ENCODE data around the gene PKD1L1.

The PKD1L1 gene

DNA sequence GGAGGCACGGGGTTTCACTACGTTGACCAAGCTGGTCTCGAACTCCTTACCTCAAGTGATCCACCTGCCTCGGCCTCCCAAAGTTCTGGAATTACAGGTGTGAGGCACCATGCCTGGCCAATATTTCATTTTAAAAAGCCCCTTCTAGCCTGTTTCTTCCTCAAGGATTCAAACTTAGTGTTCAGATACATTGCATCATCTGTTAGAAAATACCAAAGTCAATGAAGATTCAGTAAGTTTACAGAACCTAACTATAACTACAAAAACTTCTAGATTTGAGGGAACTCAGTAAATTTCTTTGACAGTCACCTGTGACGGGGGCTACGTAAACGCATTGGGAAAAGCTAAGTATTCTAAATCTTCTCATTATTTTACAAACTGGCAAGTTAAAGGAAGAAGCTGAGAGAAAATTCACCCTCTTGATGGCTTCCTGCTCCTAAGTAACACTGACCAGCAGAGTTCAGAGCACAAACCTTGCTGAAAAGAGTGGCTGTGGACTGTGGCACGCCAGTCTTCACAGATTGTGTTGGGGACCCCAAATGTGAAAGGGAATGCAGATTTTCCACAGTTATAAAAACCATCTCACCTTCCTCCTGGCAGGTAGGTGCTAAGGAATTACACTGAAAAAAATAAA is 162.2 kb downstream of the PKD1L1 start:
- DNase-seq = no peak

DNA sequence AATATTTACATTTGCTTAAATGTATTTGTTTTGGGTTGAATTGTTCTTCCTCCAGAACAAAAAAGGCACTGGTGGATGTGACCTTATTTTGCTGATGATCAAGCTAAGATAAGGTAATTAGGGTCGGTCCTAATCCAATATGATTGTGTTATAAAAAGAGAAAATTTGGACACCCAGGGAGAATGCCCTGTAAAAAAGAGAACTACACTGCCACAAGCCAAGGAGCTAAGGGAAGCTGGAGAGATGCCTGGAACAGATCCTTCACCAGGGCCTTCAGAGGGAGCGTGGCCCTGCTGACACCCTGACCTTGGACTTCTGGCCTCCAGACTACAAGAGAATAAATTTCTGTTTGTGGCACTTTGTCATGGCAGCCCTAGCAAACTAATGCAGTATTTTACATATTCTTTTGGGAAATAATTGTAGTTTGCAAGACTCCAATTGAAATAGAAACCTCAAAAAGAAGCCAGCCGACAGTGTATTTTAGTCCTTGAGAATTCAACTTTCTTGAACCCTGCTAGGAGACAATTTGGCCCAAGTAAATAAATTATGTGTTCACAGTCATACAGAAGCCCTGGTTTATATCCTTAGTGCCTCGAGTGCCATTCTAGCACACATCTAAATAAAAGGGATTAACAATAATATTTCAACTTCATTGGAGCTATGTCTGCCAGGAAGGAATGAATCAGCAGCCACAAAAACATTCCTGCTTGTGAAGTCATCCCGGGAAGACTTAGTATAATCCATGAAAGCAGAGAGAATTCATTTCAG is 164.6 kb downstream of the PKD1L1 start:
- DNase-seq = no peak

DNA sequence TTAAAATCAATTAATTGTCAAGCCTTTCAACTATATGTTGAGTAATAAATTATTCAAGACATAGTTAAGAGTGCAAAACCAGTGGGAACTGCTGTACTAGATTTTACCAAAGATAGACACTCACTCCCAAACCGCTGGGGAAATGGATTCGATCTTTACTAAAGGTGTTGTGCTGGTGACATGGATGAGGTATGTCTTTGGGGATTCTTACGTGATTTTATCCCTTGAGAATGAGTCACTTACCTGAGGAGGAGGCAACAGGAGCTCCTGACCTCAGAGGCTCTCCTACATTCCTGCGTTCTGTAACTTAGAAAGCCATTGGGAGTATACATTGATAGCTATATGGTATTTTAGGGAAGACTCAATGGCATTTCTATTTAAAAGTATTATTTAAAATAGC is 165.5 kb downstream of the PKD1L1 start:
- DNase-seq = no peak

DNA sequence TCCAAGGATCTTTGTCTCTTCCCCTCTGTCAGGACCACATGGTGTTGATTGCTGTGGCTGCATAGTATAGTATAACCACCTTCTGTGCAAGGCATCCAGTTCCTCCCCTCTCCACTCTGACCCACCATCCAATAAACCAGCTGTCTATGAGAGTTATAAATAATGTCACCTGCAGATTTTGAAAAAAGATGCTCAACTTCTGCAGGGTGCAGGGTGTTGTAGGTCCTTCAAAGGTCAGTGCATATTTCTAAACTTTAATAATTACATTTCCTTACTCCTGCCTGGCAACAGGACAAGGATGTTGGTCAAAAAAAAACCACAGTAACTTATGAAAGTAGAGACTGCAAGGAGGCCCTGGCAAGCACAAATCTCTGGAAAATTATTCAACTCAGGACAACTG is 166.2 kb downstream of the PKD1L1 start:
- DNase-seq = no peak

DNA sequence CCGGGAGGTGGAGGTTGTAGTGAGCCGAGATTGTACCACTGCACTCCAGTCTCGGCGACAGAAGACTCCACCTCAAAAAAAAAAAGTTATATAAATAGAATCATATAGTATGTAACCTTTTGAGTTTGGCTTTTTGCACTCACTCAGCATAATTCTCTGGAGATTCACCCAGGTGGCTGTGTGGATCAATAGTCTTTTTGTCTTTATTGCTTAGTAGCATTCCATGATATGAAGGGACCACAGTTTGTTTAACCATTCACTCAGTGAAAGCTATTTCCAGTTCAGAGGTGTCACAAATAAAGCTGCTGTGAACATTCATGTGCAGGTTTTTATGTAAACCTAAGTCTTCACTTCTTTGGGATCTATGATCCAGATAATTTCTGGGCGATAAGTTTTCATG is 167.7 kb downstream of the PKD1L1 start:
- no peak for DNase-seq

DNA sequence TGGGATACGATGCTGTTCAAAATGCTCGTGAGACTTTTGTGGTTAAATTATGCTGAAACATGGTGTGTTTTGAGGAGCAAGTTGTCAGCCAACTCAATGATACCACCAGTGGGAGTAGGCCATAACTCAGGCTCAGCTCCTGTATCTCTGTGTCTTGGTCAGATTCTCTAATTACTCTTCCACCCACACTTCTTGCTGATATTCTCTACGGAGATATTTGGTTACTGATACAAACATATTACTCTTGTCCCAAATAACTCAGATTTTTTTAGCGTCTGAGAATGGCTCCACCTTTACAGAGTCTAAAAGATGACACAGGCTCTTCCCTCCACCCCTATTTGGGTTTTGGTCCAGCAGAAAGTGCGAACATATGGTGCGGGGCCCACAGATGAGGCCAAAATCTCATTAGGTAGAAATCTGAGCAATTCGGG is 168.9 kb downstream of the PKD1L1 start:
- DNase-seq = no peak

DNA sequence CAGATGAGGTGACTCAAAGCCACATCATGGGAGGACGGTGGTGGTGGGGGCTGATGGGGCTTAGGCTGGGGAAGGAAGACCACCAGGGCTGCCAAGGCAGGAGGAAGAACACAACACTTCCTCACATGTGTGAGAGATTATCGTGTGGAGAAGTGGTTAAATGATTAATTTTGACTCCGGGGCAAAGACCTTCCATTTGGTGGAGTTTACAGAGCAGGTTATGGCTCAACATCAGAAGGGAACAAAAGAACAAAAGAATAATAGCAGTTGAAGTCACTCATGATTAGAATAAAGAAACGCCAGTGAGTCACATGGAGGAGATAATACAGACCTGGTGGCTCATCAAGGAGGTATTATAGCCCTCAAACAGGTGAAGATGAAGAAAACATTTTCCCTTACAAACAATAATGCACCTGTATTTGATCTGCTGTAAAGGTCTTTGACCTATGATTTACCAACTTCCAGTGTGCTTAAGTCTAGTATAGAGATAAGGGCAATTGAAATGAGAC is 170.1 kb downstream of the PKD1L1 start:
- DNase-seq = no peak

DNA sequence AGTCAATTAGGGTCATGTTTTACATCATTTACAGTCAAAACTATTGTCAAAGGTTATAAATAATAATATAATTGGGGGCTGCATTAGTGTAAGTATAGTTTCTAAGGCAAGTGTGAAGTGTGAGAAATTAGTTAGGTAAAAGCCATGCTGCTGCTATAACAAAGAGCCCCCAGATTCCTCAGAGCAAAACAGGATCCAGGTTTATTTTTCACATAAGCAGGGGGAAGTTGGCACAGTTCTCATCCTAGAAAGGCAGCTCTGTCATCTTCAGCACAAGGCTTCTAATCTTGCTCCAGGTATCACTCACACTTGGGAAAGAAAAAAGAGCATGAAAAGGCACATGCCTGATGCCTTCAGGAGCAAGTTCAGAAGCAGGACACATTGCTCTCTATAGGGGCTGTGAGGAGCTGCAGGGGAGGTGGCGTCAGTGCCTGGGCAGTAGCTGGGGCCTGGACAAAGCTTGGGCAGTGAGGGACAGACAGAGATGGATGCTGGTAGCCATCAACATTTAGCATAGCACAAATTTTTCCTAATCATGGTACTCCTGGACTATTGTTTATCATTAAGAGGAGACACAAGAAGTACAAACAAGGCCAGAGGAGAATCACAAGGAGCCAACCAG is 170.6 kb downstream of the PKD1L1 start:
- no peak for DNase-seq

DNA sequence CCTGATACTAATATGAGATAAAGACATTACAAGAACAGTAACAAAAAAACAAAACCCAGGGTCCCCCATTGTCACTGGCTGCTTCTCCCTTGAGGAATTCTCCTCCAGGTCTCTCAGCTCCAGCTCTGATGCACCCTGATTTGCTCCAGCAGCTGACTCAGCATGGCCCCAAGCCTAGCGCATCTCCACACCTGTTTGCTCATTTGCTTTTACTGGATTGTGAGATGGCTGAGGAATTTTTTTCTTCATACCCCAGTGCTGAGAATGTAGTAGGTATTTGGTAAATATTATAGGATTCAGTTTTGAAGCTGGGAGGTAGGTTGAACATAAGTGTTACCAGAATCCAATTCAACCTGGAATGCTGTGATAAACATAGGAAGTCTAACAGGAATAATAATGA is 171.9 kb downstream of the PKD1L1 start:
- no peak for DNase-seq

DNA sequence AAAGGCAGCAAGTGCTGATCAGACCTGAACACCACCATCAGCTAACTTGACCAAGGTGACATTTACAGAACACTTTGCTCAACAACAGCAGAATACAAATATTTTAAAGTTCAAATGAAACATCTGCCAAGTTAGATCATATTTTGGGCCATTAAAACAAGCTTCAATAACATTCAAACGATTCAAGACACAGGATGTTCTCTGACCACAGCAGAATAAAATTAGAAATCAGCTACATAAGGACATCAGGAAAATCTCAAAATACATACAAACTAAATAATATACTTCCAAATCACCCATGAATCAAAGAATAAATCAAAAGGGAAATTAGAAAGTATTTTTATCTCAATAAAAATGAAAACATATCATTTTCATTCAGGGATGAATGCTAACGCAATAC is 173.0 kb downstream of the PKD1L1 start:
- no peak for DNase-seq

DNA sequence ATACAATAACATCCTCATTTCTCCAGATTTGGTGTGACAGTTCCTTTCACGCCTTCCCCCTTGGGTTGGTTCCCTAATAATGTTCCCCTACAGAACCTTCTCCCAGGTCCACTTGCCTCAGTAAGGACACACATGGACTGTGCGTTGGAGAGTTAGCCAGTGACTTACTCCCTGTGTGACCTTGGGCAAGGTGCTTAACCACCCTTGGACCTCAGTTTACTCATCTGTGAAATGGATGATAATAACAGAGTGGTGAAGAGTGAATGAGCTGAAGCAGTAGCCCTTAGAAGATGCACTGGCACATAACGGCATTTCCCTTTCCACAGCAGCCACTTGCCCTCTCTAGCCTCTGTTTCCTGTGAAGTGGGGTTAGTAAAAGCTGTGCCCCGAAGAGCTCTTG is 175.8 kb downstream of the PKD1L1 start:
- no peak for DNase-seq

DNA sequence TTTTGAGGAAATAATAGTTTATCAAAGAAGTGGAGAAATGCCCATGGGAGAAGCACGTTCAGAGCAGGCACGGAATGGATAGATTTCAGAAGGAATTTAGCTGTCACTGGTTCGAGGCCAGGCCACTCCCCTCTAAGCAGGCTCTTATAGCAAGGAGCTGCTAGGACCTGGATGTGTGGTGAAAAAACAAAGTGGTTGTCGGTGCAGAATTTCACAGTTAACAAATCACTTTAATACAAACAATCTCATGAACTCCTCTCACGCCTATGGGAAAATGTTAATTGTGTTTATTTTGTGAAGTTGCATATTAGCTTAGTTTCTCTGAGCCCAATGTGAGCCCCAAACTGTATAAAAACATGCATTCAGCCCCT is 176.3 kb downstream of the PKD1L1 start:
- DNase-seq = no peak

DNA sequence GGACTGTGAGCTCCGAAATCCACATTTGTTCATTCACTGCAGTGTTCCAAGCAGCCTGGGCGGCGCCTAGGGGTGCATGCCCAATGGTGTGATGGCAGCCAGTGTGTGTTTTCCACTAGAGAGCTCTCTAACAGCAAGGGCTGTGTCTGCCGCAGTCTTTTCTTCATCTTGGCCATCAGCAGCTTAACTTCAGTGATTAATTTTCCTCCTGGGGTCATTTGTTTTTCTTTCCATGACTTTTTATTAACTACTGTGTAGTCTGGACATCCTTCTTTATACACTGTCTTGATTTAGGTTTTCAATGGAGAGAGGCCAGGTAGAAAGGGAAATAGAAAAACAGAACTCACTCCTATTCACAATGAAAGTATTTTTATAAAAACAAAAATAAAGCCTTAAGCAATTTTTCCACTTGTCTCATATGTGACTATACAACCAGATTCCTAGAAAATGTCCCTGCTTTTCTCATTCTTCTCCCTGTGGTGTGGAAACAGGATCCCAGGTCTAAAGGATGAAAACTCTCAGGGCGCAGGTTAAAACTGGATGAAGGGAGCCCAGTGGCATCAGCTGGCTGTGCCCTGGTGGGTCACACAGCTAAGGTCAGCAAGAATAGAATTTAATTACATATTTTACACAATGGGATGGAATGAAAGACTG is 176.8 kb downstream of the PKD1L1 start:
- DNase-seq = no peak

DNA sequence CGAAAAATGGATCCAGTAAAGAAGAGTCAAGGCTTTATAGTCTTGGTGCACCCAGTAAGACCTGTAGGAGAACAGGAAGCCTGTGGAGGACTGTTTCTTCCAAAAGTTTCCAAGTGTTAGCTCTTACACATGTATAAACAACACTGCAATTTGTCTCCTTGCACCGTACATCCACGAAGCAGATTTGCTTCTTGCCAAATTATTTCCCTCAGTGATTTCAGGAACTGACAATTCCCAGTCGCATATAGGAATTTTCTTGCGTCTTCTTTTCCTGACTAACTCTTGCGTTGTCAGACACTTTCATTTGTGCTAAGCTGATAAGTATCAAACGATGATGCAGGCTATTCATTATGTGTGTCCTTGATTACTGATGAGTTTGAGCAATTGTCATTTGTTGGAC is 182.1 kb downstream of the PKD1L1 start:
- DNase-seq = no peak

DNA sequence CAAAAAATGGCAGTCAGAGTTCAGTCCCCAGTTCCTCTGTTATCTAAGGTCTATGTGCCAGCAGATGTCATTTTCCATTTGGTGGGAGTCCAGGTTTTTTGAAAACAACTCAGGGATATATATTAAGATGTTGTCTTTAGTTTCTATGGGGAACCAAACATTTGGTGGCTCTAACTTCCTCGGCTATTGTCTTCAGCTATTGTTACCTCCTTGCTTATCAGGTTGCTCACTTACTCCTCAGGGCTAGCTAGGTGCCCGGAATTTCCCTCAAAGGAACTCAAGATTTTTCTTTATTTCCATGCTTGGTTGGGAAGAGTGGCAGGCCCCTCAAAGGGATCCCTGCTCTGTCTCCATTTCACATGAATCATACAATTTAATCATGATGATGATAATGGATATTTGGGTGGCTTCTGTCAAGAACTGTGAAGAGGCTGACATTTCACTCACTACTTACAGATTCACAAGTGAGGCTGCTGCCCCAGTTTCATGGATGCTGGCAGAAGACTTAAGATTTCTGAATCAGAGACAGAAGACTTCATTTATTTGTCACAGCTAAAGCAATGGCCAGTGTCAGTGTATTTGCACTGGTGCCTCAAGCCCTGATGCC is 182.8 kb downstream of the PKD1L1 start:
- no peak for DNase-seq

DNA sequence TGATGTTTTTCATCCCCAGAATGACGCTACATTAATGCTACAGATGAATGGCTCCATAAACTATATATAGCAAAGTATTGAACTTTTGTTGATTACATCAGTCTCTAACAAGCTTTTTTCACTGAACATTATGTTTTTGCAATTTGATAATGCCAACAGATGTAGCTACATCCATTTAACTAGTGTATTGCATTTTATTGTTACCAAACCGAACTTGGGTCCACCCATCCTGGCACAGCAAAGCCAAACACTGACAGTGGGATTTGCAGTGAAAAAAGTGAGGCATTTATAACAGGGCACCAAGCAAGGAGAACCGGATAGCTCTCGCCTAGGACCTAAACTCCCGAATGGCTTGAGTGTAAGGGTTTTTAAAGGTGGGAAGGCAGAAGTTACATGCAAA is 183.5 kb downstream of the PKD1L1 start:
- no peak for DNase-seq

DNA sequence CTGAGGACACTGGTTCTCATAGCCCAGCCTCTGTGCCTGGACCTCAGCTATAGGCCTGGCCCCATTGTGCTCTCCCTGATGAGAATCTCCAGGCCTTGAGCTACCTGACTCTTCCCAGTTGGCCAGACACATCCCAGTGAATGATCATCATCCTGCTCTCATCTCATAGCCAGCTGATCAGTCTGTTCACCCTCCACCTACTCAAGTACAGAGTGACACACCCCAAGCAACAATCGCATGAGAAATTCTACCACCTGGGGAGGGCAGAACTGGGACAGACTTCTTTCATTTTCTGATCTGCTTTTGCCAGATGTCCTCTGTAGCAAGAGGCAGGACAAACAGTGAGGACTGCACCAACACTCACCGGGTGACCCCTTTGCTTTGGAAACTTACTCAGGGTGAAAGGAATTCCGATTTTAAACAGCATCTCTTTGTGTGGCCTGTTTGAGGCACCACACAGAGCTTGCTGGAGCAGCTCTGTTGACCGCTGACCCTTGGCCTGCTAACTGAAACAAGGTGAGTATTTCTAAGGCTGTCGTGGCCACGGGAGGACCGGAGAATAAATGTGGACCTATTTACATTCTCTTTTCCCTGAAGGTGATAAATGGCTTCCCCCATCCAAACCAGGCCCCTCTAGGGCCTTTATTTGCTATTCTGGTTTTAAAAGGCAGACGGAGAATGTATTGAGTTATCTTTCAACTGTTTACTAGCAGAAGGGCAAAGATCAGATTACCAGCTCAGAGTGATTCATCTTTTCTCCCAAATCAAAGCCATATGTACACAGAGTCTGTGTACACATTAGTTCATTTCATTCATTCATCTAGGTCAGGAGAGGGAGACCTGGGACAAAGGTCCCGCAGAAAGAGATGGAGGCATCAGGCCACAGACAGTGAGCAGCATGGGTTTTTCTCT is 184.9 kb downstream of the PKD1L1 start:
- no peak for DNase-seq

DNA sequence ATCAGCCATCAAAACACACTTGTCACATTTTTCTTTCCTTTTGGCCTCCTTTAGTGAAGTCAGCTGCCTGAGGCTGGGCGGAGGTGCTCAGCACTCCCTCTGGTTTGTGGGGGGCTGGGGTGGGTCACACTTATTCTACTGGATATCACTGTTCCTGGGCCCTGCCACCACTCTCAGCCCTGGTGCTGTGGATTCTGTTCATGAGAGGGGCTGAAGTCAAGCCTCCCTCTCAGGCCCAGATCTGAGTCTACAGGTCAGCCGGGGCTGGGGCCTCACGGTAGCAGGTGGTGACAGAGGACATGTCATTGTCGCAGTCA is 185.6 kb downstream of the PKD1L1 start:
- DNase-seq = no peak

DNA sequence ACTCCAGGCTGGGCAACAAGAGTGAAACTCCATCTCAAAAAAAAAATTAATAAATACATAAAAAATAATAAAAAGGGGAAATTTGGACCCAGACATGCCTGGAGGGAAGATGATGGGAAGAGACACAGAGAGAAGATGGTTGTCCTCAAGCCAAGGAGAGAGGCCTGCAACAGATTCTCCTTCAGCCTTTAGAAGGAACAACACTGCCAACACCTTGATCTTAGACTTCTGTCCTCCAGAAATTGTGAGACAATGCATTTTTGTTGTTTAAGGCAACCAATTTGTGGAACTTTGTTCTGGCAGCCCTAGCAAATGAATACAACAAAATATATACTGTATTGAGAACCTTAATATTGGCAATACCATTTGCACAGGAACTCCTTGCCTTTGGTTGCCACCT is 186.1 kb downstream of the PKD1L1 start:
- no peak for DNase-seq

DNA sequence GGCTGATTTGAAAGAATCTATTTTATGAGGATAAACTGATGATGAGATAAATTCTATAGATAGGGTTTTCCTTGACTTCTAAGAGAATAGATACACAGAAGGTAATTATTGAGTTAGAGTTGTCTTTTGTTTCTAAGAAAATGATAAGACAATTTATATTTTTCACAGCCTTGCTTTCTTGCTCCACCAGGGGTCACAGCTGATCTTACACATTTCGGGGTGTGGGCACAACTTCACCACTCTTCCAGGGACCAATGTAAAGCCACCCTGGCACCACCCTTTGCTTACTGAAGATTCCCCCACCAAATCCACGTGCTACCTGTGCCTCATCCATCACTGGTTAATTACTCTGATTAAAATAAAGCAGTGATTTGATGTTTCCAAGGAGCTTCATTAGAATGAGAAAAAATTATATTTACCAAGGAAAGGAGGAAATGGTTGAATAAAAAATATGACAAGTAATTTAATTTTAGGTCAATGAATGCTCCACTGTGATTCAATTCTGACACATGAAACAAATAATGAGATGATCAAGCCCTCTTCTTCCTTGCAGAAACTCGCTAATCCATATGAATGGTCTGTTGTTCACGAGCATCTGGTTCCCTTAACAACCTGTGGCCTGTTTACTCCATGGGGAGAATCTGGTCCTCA is 189.1 kb downstream of the PKD1L1 start:
- no peak for DNase-seq

DNA sequence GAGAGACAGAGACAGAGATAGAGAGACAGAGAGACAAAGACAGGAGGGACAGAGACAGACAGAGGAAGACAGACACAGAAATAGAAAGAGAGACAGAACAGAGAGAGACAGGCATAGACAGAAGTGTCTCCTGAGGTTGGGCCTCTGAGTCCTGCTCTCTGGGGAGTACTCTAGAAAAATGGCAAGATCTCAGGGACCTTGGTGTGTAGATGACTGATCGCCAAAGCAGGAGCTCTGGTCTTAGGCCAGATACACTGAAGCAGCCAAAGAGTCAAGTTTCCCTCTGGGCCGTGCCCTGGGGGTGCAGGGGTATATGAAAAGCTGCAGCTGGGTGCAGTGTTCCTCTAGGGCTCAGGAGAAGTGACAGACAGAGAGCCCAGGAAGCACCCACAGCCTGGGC is 189.7 kb downstream of the PKD1L1 start:
- no peak for DNase-seq

DNA sequence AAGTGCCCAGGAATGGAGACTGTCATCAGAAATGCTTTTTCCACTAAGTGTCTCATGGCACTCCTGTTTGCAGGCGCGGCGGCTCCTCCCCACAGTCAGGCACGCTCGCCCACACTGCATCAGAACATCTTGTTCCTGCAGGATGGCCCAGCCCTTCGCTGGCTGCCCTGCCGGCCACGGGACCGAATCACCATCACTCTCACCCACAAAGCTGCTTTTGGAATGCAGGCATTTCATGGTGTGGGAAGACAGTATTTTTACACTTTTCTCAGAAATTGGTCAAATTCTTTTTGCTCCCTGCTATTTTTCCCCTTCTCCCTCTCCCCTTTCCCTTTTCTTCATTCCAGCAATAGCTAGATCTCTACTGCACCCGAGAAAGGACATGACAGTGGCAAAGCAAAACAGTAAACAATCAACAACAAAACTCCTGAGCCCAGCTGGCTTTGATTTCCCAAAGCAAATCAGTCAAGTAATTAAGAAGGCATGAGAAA is 190.3 kb downstream of the PKD1L1 start:
- DNase-seq = no peak

Measured in NCI-H1048 (cell line).